ENCODE data around the gene NRXN3.

GRCh38 chr14:79466938-79467527 lies 1296.9 kb downstream of the NRXN3 start:
- TF ChIP-seq, protein P1, sequence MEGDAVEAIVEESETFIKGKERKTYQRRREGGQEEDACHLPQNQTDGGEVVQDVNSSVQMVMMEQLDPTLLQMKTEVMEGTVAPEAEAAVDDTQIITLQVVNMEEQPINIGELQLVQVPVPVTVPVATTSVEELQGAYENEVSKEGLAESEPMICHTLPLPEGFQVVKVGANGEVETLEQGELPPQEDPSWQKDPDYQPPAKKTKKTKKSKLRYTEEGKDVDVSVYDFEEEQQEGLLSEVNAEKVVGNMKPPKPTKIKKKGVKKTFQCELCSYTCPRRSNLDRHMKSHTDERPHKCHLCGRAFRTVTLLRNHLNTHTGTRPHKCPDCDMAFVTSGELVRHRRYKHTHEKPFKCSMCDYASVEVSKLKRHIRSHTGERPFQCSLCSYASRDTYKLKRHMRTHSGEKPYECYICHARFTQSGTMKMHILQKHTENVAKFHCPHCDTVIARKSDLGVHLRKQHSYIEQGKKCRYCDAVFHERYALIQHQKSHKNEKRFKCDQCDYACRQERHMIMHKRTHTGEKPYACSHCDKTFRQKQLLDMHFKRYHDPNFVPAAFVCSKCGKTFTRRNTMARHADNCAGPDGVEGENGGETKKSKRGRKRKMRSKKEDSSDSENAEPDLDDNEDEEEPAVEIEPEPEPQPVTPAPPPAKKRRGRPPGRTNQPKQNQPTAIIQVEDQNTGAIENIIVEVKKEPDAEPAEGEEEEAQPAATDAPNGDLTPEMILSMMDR (IDR thresholded peaks at IDR 0.05) = no peak
- TF ChIP-seq POLR2A (IDR thresholded peaks at IDR 0.05) = no peak

Measured in stomach (tissue), 4 donors.